RCC 7860 (cell line): ENCODE measurements around the gene EXD3.

ENCODE experiments used
- DNase-seq: peaks from one replicate; pipeline ENCODE4 v3.0.0-alpha.2; 2015; ENCODE audit warnings: low spot score
- FAIRE-seq: peaks from 2 replicates; lab custom pipeline; 2012; peaks lifted over from hg19 to GRCh38; lab: Jason Lieb, UNC

The EXD3 gene

GRCh38 chr9:137310189-137311052, 112.5 kb downstream of the EXD3 start:
- FAIRE-seq (no peak), DNase-seq (no peak)

GRCh38 chr9:137309368-137310188, 113.4 kb downstream of the EXD3 start:
- FAIRE-seq (no peak), DNase-seq (no peak)

GRCh38 chr9:137308057-137308619, 114.8 kb downstream of the EXD3 start:
- no peak for DNase-seq
- no peak for FAIRE-seq

GRCh38 chr9:137307255-137308056, 115.5 kb downstream of the EXD3 start:
- DNase-seq (no peak), FAIRE-seq (no peak)

- FAIRE-seq (no peak), DNase-seq (no peak)
These were observed 116.1 kb downstream of the EXD3 start for GRCh38 chr9:137306850-137307254.

- FAIRE-seq: no peak
- DNase-seq: no peak
These were observed 116.7 kb downstream of the EXD3 start for GRCh38 chr9:137306066-137306849.

GRCh38 chr9:137305798-137306065, 117.2 kb downstream of the EXD3 start:
- DNase-seq (no peak), FAIRE-seq (no peak)

GRCh38 chr9:137305060-137305797, 117.7 kb downstream of the EXD3 start:
- FAIRE-seq (no peak), DNase-seq (no peak)

- FAIRE-seq: no peak
- DNase-seq: no peak
These were observed 118.4 kb downstream of the EXD3 start for GRCh38 chr9:137304383-137305059.

- DNase-seq (no peak), FAIRE-seq (no peak)
These were observed 119.0 kb downstream of the EXD3 start for GRCh38 chr9:137303893-137304382.

- FAIRE-seq (no peak), DNase-seq (no peak)
These were observed 119.6 kb downstream of the EXD3 start for GRCh38 chr9:137303151-137303892.

GRCh38 chr9:137302449-137303150, 120.4 kb downstream of the EXD3 start:
- peak; percentile 55 for DNase-seq

GRCh38 chr9:137302118-137302448, 120.9 kb downstream of the EXD3 start, which contains the start of gene NRARP:
NRARP (minus strand) TSS chr9:137302271; CDS start chr9:137301928, 343 bp downstream.
- FAIRE-seq (no peak), DNase-seq (no peak)

More at GRCh38 chr9:137302449-137303150, 120.4 kb downstream of the EXD3 start:
- no peak for FAIRE-seq

GRCh38 chr9:137301081-137301947, 121.6 kb downstream of the EXD3 start:
- DNase-seq (no peak), FAIRE-seq (no peak)

GRCh38 chr9:137300567-137301080, 122.3 kb downstream of the EXD3 start:
- FAIRE-seq: no peak
- DNase-seq: no peak

GRCh38 chr9:137299938-137300337, 123.0 kb downstream of the EXD3 start:
- no peak for DNase-seq

More at GRCh38 chr9:137299938-137300337, 123.0 kb downstream of the EXD3 start:
- no peak for FAIRE-seq
